Muscle of arm (tissue), 12 donors: ENCODE results near the gene MTARC2. TPM values are rescaled to one million over a fixed set of nuclear protein-coding genes. Genes with fewer than 3 reads are reported as not detected.

Experiments
- DNase-seq: peaks from one replicate; pipeline ENCODE4 v3.0.0-alpha.2; 2013
- polyA plus RNA-seq, 12 donors: library from polyadenylated mRNA; unstranded; fragments of 120-200 nt; gene quantifications; one replicate each; pipeline ENCODE4 v1.2.1, GENCODE V29; 2013; ENCODE audit not compliant: insufficient read length in 12 of 12

The MTARC2 gene
- polyA plus RNA-seq, 12 donors: 12.6 to 67.9 (median 18.6) TPM; not detected in 1

GRCh38 chr1:220767312-220768125 is 19.4 kb downstream of the MTARC2 start:
- peak; percentile 14 for DNase-seq

- no peak for DNase-seq
Observed at GRCh38 chr1:220768126-220768601, 20.0 kb downstream of the MTARC2 start.

GRCh38 chr1:220769205-220769604 is 21.1 kb downstream of the MTARC2 start:
- DNase-seq: no peak

GRCh38 chr1:220770245-220770913 is 22.3 kb downstream of the MTARC2 start:
- DNase-seq: no peak

- DNase-seq: no peak
Observed at GRCh38 chr1:220772846-220773245, 24.7 kb downstream of the MTARC2 start.

GRCh38 chr1:220775240-220775853 is 27.2 kb downstream of the MTARC2 start:
- DNase-seq: peak; percentile 15

GRCh38 chr1:220776254-220776653 is 28.1 kb downstream of the MTARC2 start:
- DNase-seq: no peak

- peak; percentile 79 for DNase-seq
Observed at GRCh38 chr1:220776720-220777326, 28.7 kb downstream of the MTARC2 start.

GRCh38 chr1:220783453-220783852 is 35.3 kb downstream of the MTARC2 start:
- DNase-seq: no peak

- no peak for DNase-seq
Observed at GRCh38 chr1:220784751-220785150, 36.6 kb downstream of the MTARC2 start.

GRCh38 chr1:220785166-220786056 is 37.3 kb downstream of the MTARC2 start:
- no peak for DNase-seq

- DNase-seq: no peak
Observed at GRCh38 chr1:220786057-220786336, 37.9 kb downstream of the MTARC2 start.

GRCh38 chr1:220786337-220787068 is 38.4 kb downstream of the MTARC2 start, which contains the start of gene MTARC1:
TSS of gene MTARC1 (plus strand) at chr1:220786913. CDS start at chr1:220786945, 32 bp downstream.
- DNase-seq: peak; percentile 41

- DNase-seq: no peak
Observed at GRCh38 chr1:220787069-220787619, 39.0 kb downstream of the MTARC2 start.

GRCh38 chr1:220788900-220789299 is 40.8 kb downstream of the MTARC2 start:
- DNase-seq: no peak

GRCh38 chr1:220789532-220790147 is 41.5 kb downstream of the MTARC2 start:
- DNase-seq: no peak

GRCh38 chr1:220791285-220791684 is 43.2 kb downstream of the MTARC2 start:
- no peak for DNase-seq

- peak; percentile 10 for DNase-seq
Observed at GRCh38 chr1:220791956-220792355, 43.8 kb downstream of the MTARC2 start.

- DNase-seq: no peak
Observed at GRCh38 chr1:220796530-220796929, 48.4 kb downstream of the MTARC2 start.

- DNase-seq: no peak
Observed at GRCh38 chr1:220797044-220797443, 48.9 kb downstream of the MTARC2 start.
